Esophagus squamous epithelium (tissue), 5 donors: ENCODE data around the gene POLE2. TPM values are rescaled to one million over a fixed set of nuclear protein-coding genes. Genes with fewer than 3 reads are reported as not detected.
"Not testable (repeated sequence)": the region's sequence is repeated elsewhere in the genome, so short reads cannot be mapped to it uniquely, and the experiment has no call there.

Experiments used
- DNase-seq: peaks from one replicate; lab custom pipeline; 2025; lab: John Stamatoyannopoulos, UW
- H3K27ac ChIP-seq, 4 donors: fragments of 200-600 bp; sonication (generic); one replicate each; pipeline ENCODE4 v1.5.1; 2016 to 2019; ENCODE audit warnings: mild to moderate bottlenecking in 1 of 4
- H3K27me3 ChIP-seq, 4 donors: fragments of 200-600 bp; sonication (generic); 1 replicate in 3 of 4; 2 replicates in 1 of 4; pipeline versions ENCODE4 v1.5.1 to v1.6.0; 2017 to 2021; ENCODE audit warnings: antibody characterized with exemption in 1 of 4
- H3K36me3 ChIP-seq, 3 donors: fragments of 200-600 bp; sonication (generic); one replicate each; pipeline ENCODE4 v1.5.1; 2016 to 2019
- H3K4me1 ChIP-seq, 3 donors: fragments of 200-600 bp; sonication (generic); one replicate each; pipeline ENCODE4 v1.5.1; 2017 to 2019
- H3K4me3 ChIP-seq, 4 donors: fragments of 200-600 bp; sonication (generic); 1 replicate in 3 of 4; 2 replicates in 1 of 4; pipeline ENCODE4 v1.5.1; 2016 to 2019; ENCODE audit warnings: mild to moderate bottlenecking in 2 of 4, moderate library complexity in 1 of 4
- H3K9me3 ChIP-seq, 3 donors: fragments of 200-600 bp; sonication (generic); one replicate each; pipeline ENCODE4 v1.5.1; 2016 to 2019
- CTCF ChIP-seq, 6 experiments: fragments of 450-650 bp in 4 of 6; fragments of 200-600 bp in 2 of 6; sonication (generic) in 2 of 6; IDR thresholded peaks; one replicate each; pipeline ENCODE4 v1.5.1; 2016 to 2019; ENCODE audit warnings: antibody characterized with exemption in 6 of 6, mild to moderate bottlenecking in 4 of 6, moderate library complexity in 4 of 6
- POLR2A ChIP-seq, 4 donors: fragments of 450-650 bp; IDR thresholded peaks; one replicate each; pipeline ENCODE4 v1.6.1; 2017; ENCODE audit warnings: antibody characterized with exemption in 4 of 4, mild to moderate bottlenecking in 4 of 4, moderate library complexity in 3 of 4
- WGBS, 2 donors: methylation state at CpG; one replicate each; pipeline ENCODE4 v1.1.5; 2018; 5-methylcytosine and 5-hydroxymethylcytosine counted together
- intact Hi-C: fragments of 100-400 bp; cut with DNase I; formaldehyde crosslinking; loops from one replicate; pipeline ENCODE4 v1.15.0; 2022
- total RNA-seq, 4 donors: library from RNA; depleted of rRNA; stranded (reverse); fragments of >200 nt; gene quantifications; one replicate each; pipeline ENCODE4 v1.1.0, GENCODE V29; 2016
- donor health status: DM: yes; HTN: yes; CAD: no.

The POLE2 gene
- total RNA-seq, 4 donors from 2014 or later, result 7.9 to 23.5 (median 13.2) TPM

GRCh38 chr14:49622022-49622607 is 65.9 kb downstream of the POLE2 start:
- Histone ChIP-seq H3K4me1 (peaks cover 16 to 69% (median 31%) of the 10 kb centered on the region in 3 donors), H3K4me3 (peak overlapping the region; percentile 51 to 93 (median 86)), H3K27me3 (no peaks in the 10 kb centered on the region), H3K27ac (peak overlapping the region in 2 of 4 donors; percentile 3 to 22), H3K9me3 (no peaks in the 10 kb centered on the region), H3K36me3 (peaks cover 3 to 33% (median 7%) of the 10 kb centered on the region in 3 donors)
- TF ChIP-seq POLR2A (IDR thresholded peaks at IDR 0.05), result no peak
- TF ChIP-seq CTCF (IDR thresholded peaks at IDR 0.05), result no peak
- intact Hi-C loops, result no loop called here
- WGBS, 2 donors, result 39 to 47% methylated on average over 3 of the region's 3 CpGs
- DNase-seq, result no peak

- Histone ChIP-seq H3K27ac (peak overlapping the region; percentile 92 to 97 (median 96)), H3K4me3 (peak overlapping the region; percentile 51 to 93 (median 86)), H3K4me1 (peaks cover 16 to 69% (median 31%) of the 10 kb centered on the region in 3 donors), H3K9me3 (no peaks in the 10 kb centered on the region), H3K36me3 (peaks cover 3 to 37% (median 7%) of the 10 kb centered on the region in 3 donors), H3K27me3 (no peaks in the 10 kb centered on the region)
- intact Hi-C loops, result no loop called here
- 4 to 7% methylated on average over 11 to 28 of the region's 65 CpGs for WGBS, 2 donors
- TF ChIP-seq CTCF (IDR thresholded peaks at IDR 0.05) (peak in 1 of 6 experiments; percentile 2), POLR2A (IDR thresholded peaks at IDR 0.05) (no peak)
- DNase-seq, result peak; percentile 39
Measured at GRCh38 chr14:49621114-49621881, 66.7 kb downstream of the POLE2 start.

- no peaks in the 10 kb centered on the region for H3K9me3 ChIP-seq
- peaks cover 16 to 67% (median 31%) of the 10 kb centered on the region in 3 donors for H3K4me1 ChIP-seq
- TF ChIP-seq POLR2A (IDR thresholded peaks at IDR 0.05) (peak in 3 of 4 donors; percentile 77 to 97 (median 92)), CTCF (IDR thresholded peaks at IDR 0.05) (peak in 5 of 6 experiments; percentile 22 to 56 (median 52))
- peaks cover 3 to 29% (median 7%) of the 10 kb centered on the region in 3 donors for H3K36me3 ChIP-seq
- H3K4me3 ChIP-seq, result peak within 1 kb of the TSS; percentile 51 to 93 (median 86)
- H3K27ac ChIP-seq, result peak within 1 kb of the TSS; percentile 92 to 97 (median 96)
- H3K27me3 ChIP-seq, result no peaks in the 10 kb centered on the region
- WGBS, 2 donors, result 0 to 1% methylated on average over 17 to 20 of the region's 85 CpGs
- peak; percentile 62 for DNase-seq
- intact Hi-C loops, result no loop called here
Measured at GRCh38 chr14:49620182-49621113, 67.6 kb downstream of the POLE2 start, which contains the start of the genes MGAT2 and RPL36AL. MGAT2 (plus strand) TSS chr14:49620799; CDS start chr14:49621269, 470 bp downstream. RPL36AL (minus strand) TSS chr14:49620626; CDS start chr14:49619104, 1,522 bp downstream.

- DNase-seq, result no peak
- no peak for TF ChIP-seq POLR2A (IDR thresholded peaks at IDR 0.05)
- TF ChIP-seq CTCF (IDR thresholded peaks at IDR 0.05), result no peak
- Histone ChIP-seq H3K36me3 (peaks cover 3 to 26% (median 7%) of the 10 kb centered on the region in 3 donors), H3K9me3 (no peaks in the 10 kb centered on the region), H3K27ac (peak overlapping the region; percentile 92 to 97 (median 96)), H3K4me3 (peak overlapping the region; percentile 51 to 93 (median 86)), H3K4me1 (peaks cover 16 to 62% (median 31%) of the 10 kb centered on the region in 3 donors), H3K27me3 (no peaks in the 10 kb centered on the region)
- WGBS, 2 donors, result 0 to 1% methylated on average over 11 of the region's 11 CpGs
- intact Hi-C loops, result no loop called here
Measured at GRCh38 chr14:49619730-49620129, 68.3 kb downstream of the POLE2 start.

- Histone ChIP-seq H3K36me3 (peaks cover 3 to 26% (median 7%) of the 10 kb centered on the region in 3 donors), H3K4me3 (peak overlapping the region; percentile 51 to 93 (median 86)), H3K27ac (peak overlapping the region in 3 of 4 donors; percentile 94 to 97 (median 97)), H3K4me1 (peaks cover 16 to 58% (median 31%) of the 10 kb centered on the region in 3 donors)
- 32 to 57% methylated on average over 19 of the region's 19 CpGs for WGBS, 2 donors
- H3K27me3 ChIP-seq, H3K9me3 ChIP-seq, intact Hi-C loops, DNase-seq: not testable (repeated sequence)
Measured at GRCh38 chr14:49619273-49619672, 68.7 kb downstream of the POLE2 start.
